Choroid plexus epithelial cell (primary cell): Measurements from ENCODE around the gene PRM2.

ENCODE experiments used
- DNase-seq: peaks from one replicate; pipeline ENCODE4 v3.0.0-alpha.2; 2010; ENCODE audit warnings: low read depth
- H3K4me3 ChIP-seq: 2 replicates; pipeline ENCODE4 v1.5.1; 2011; ENCODE audit warnings: low read depth, mild to moderate bottlenecking, control low read depth, low read length, moderate library complexity
- TF ChIP-seq, protein P1 (sequence below): conservative IDR thresholded peaks from 2 replicates; pipeline ENCODE4 v1.5.1; 2011; ENCODE audit warnings: low read depth, mild to moderate bottlenecking, control low read depth, inconsistent platforms, low read length, moderate library complexity

PRM2 gene

GRCh38 chr16:11229906-11230305, 46.4 kb downstream of the PRM2 start:
- no peak overlapping the region for H3K4me3 ChIP-seq
- DNase-seq, result no peak

GRCh38 chr16:11229432-11229831, 46.8 kb downstream of the PRM2 start:
- TF ChIP-seq, protein P1, sequence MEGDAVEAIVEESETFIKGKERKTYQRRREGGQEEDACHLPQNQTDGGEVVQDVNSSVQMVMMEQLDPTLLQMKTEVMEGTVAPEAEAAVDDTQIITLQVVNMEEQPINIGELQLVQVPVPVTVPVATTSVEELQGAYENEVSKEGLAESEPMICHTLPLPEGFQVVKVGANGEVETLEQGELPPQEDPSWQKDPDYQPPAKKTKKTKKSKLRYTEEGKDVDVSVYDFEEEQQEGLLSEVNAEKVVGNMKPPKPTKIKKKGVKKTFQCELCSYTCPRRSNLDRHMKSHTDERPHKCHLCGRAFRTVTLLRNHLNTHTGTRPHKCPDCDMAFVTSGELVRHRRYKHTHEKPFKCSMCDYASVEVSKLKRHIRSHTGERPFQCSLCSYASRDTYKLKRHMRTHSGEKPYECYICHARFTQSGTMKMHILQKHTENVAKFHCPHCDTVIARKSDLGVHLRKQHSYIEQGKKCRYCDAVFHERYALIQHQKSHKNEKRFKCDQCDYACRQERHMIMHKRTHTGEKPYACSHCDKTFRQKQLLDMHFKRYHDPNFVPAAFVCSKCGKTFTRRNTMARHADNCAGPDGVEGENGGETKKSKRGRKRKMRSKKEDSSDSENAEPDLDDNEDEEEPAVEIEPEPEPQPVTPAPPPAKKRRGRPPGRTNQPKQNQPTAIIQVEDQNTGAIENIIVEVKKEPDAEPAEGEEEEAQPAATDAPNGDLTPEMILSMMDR, result no peak
- H3K4me3 ChIP-seq, result no peak overlapping the region
- DNase-seq, result no peak

More at GRCh38 chr16:11229906-11230305, 46.4 kb downstream of the PRM2 start:
- TF ChIP-seq, protein P1, result no peak

- TF ChIP-seq, protein P1, result no peak
- no peak for DNase-seq
- H3K4me3 ChIP-seq, result no peak overlapping the region
Measured at GRCh38 chr16:11225677-11226549, 50.4 kb downstream of the PRM2 start.
